ENCODE measurements around the gene HMOX1.

The HMOX1 gene

GRCh38 chr22:35403356-35403755, 22.5 kb downstream of the HMOX1 start:
- DNase-seq (ENCODE audit: low read depth, low spot score): no peak

GRCh38 chr22:35404176-35404575, 23.3 kb downstream of the HMOX1 start:
- DNase-seq (ENCODE audit: low read depth, low spot score): no peak

GRCh38 chr22:35406443-35406842, 25.5 kb downstream of the HMOX1 start:
- DNase-seq (ENCODE audit: low read depth, low spot score): no peak

GRCh38 chr22:35407362-35407761, 26.5 kb downstream of the HMOX1 start:
- DNase-seq (ENCODE audit: low read depth, low spot score): no peak

GRCh38 chr22:35409783-35410662, 29.1 kb downstream of the HMOX1 start:
- DNase-seq (ENCODE audit: low read depth, low spot score): no peak

GRCh38 chr22:35410663-35411034, 29.8 kb downstream of the HMOX1 start:
- no peak for DNase-seq (ENCODE audit: low read depth, low spot score)

GRCh38 chr22:35411102-35411501, 30.2 kb downstream of the HMOX1 start:
- DNase-seq (ENCODE audit: low read depth, low spot score): no peak

GRCh38 chr22:35413624-35414023, 32.7 kb downstream of the HMOX1 start:
- DNase-seq (ENCODE audit: low read depth, low spot score): no peak

GRCh38 chr22:35417606-35418005, 36.7 kb downstream of the HMOX1 start:
- DNase-seq (ENCODE audit: low read depth, low spot score): no peak

GRCh38 chr22:35418088-35418487, 37.2 kb downstream of the HMOX1 start:
- no peak for DNase-seq (ENCODE audit: low read depth, low spot score)

GRCh38 chr22:35418731-35419130, 37.8 kb downstream of the HMOX1 start:
- DNase-seq (ENCODE audit: low read depth, low spot score): no peak

- no peak for DNase-seq (ENCODE audit: low read depth, low spot score)
Measured at GRCh38 chr22:35419756-35420155, 38.9 kb downstream of the HMOX1 start.

GRCh38 chr22:35421121-35421520, 40.2 kb downstream of the HMOX1 start:
- DNase-seq (ENCODE audit: low read depth, low spot score): no peak

GRCh38 chr22:35422145-35422544, 41.2 kb downstream of the HMOX1 start:
- DNase-seq (ENCODE audit: low read depth, low spot score): no peak

- DNase-seq (ENCODE audit: low read depth, low spot score): no peak
Measured at GRCh38 chr22:35422936-35423335, 42.0 kb downstream of the HMOX1 start.

GRCh38 chr22:35424081-35424480, 43.2 kb downstream of the HMOX1 start:
- DNase-seq (ENCODE audit: low read depth, low spot score): no peak

- DNase-seq (ENCODE audit: low read depth, low spot score): no peak
Measured at GRCh38 chr22:35424761-35425160, 43.9 kb downstream of the HMOX1 start.

GRCh38 chr22:35425546-35425945, 44.6 kb downstream of the HMOX1 start:
- DNase-seq (ENCODE audit: low read depth, low spot score): no peak

GRCh38 chr22:35425971-35426800, 45.3 kb downstream of the HMOX1 start:
- no peak for DNase-seq (ENCODE audit: low read depth, low spot score)

- DNase-seq (ENCODE audit: low read depth, low spot score): no peak
Measured at GRCh38 chr22:35426801-35427140, 45.9 kb downstream of the HMOX1 start.

- peak; percentile 48 for DNase-seq (ENCODE audit: low read depth, low spot score)
Measured at GRCh38 chr22:35430897-35431322, 50.0 kb downstream of the HMOX1 start.

- DNase-seq (ENCODE audit: low read depth, low spot score): no peak
Measured at GRCh38 chr22:35431483-35432227, 50.8 kb downstream of the HMOX1 start.

Measured in brain pericyte (primary cell).